ENCODE data around the gene FLOT2. TPM values are rescaled to one million over a fixed set of nuclear protein-coding genes. Genes with fewer than 3 reads are reported as not detected.

Gene FLOT2
- total and polyA plus RNA-seq, 2 donors (not counting 1 experiment from before 2014, with no cell fraction given): 48.9 to 81.1 TPM

DNA sequence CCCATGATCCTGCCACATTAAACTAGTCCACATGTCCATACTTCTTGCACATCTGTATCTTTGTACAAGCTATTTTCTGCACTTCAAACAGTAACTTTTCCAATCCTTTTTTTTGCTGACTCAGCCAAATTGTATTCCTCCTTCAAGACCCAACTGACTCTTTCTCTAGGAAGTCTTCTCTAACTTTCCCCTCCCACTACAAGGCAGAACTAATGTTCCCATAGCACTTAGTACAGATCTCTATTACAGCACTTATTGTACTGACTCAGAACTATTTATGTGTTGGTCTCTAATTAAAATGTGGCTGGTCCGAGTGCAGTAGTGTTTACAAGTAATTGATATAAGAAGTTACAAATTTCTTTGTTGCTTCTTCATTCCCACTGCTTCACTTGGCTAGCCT is 63.1 kb downstream of the FLOT2 start:
- no peak overlapping the region for H3K9ac ChIP-seq (ENCODE audit: insufficient read depth, low read length)
- no peaks in the 10 kb centered on the region for H3K27me3 ChIP-seq (ENCODE audit: control insufficient read depth, insufficient read depth, low read length)
- no peak overlapping the region for H3K27ac ChIP-seq (ENCODE audit: insufficient read depth, low read length)
- no peak overlapping the region for H3K4me2 ChIP-seq (ENCODE audit: extremely low read depth, insufficient read depth, low read length)
- DNase-seq (ENCODE audit: low read depth in 2 of 2): no peak
- no peaks in the 10 kb centered on the region for H3K9me3 ChIP-seq (ENCODE audit: control insufficient read depth, insufficient read depth, low read depth, low read length)
- H2AFZ ChIP-seq (ENCODE audit: low read length): no peak overlapping the region
- H4K20me1 ChIP-seq (ENCODE audit: control insufficient read depth, extremely low read depth, insufficient read depth, low read length): no peaks in the 10 kb centered on the region
- TF ChIP-seq, protein P1, sequence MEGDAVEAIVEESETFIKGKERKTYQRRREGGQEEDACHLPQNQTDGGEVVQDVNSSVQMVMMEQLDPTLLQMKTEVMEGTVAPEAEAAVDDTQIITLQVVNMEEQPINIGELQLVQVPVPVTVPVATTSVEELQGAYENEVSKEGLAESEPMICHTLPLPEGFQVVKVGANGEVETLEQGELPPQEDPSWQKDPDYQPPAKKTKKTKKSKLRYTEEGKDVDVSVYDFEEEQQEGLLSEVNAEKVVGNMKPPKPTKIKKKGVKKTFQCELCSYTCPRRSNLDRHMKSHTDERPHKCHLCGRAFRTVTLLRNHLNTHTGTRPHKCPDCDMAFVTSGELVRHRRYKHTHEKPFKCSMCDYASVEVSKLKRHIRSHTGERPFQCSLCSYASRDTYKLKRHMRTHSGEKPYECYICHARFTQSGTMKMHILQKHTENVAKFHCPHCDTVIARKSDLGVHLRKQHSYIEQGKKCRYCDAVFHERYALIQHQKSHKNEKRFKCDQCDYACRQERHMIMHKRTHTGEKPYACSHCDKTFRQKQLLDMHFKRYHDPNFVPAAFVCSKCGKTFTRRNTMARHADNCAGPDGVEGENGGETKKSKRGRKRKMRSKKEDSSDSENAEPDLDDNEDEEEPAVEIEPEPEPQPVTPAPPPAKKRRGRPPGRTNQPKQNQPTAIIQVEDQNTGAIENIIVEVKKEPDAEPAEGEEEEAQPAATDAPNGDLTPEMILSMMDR (conservative IDR thresholded peaks at IDR 0.05 in 1 of 2, IDR thresholded peaks at IDR 0.05 in 1 of 2; ENCODE audit: low read depth in 1 of 2, low read length in 2 of 2): no peak
- TF ChIP-seq EZH2 (IDR thresholded peaks at IDR 0.05; ENCODE audit: low read length, missing control alignments): no peak
- H3K4me1 ChIP-seq (ENCODE audit: control insufficient read depth, extremely low read depth, insufficient read depth, low read length): no peaks in the 10 kb centered on the region
- H3K4me3 ChIP-seq (replicated peaks in 1 of 4; ENCODE audit: control extremely low read depth in 1 of 4, insufficient read depth in 1 of 4, low read depth in 3 of 4, low read length in 4 of 4): no peak overlapping the region
- H3K36me3 ChIP-seq (ENCODE audit: control insufficient read depth, insufficient read depth, low read length): no peaks in the 10 kb centered on the region
- H3K79me2 ChIP-seq (ENCODE audit: control insufficient read depth, insufficient read depth, low read length): peaks cover 20% of the 10 kb centered on the region

Other genes with a start within 250 kb of the FLOT2 start
- 56.5 and 58.5 TPM in 2 replicates for gene SDF2, start 235.8 kb downstream of the FLOT2 start, total RNA-seq
- gene SDF2, start 235.8 kb downstream of the FLOT2 start, polyA plus RNA-seq: 65.2 and 75.2 TPM in 2 replicates
- gene SUPT6H, start 235.5 kb downstream of the FLOT2 start, total RNA-seq: 36.7 and 61.6 TPM in 2 replicates
- 34.7 and 39.1 TPM in 2 replicates for gene SUPT6H, start 235.5 kb downstream of the FLOT2 start, polyA plus RNA-seq
- gene PROCA1, start 185.8 kb downstream of the FLOT2 start, total RNA-seq: 2.3 and 2.6 TPM in 2 replicates
- 0.85 and 0.93 TPM in 2 replicates for gene PROCA1, start 185.8 kb downstream of the FLOT2 start, polyA plus RNA-seq
- gene RAB34, start 179.9 kb downstream of the FLOT2 start, total RNA-seq: 159 and 174 TPM in 2 replicates
- gene RAB34, start 179.9 kb downstream of the FLOT2 start, polyA plus RNA-seq: 287 and 338 TPM in 2 replicates
- 519 and 881 TPM in 2 replicates for gene RPL23A, start 177.7 kb downstream of the FLOT2 start, total RNA-seq
- 1,041 and 1,196 TPM in 2 replicates for gene RPL23A, start 177.7 kb downstream of the FLOT2 start, polyA plus RNA-seq
- gene TLCD1, start 171.5 kb downstream of the FLOT2 start, total RNA-seq: 4.1 and 6.6 TPM in 2 replicates
- 10.8 and 11.5 TPM in 2 replicates for gene TLCD1, start 171.5 kb downstream of the FLOT2 start, polyA plus RNA-seq
- 2.8 TPM in 2 replicates for gene NEK8, start 168.9 kb downstream of the FLOT2 start, total RNA-seq
- 3.0 and 3.8 TPM in 2 replicates for gene NEK8, start 168.9 kb downstream of the FLOT2 start, polyA plus RNA-seq
- 28.7 and 32.6 TPM in 2 replicates for gene TRAF4, start 153.7 kb downstream of the FLOT2 start, total RNA-seq
- gene TRAF4, start 153.7 kb downstream of the FLOT2 start, polyA plus RNA-seq: 17.5 and 20.8 TPM in 2 replicates
- gene FAM222B, start 54.9 kb downstream of the FLOT2 start, total RNA-seq: 1.8 and 2.8 TPM in 2 replicates
- gene FAM222B, start 54.9 kb downstream of the FLOT2 start, polyA plus RNA-seq: 9.0 and 10.5 TPM in 2 replicates
- 20.8 and 25.4 TPM in 2 replicates for gene ERAL1, start 42.7 kb downstream of the FLOT2 start, total RNA-seq
- gene ERAL1, start 42.7 kb downstream of the FLOT2 start, polyA plus RNA-seq: 39.0 and 55.7 TPM in 2 replicates
- 6.9 and 7.8 TPM in 2 replicates for gene DHRS13, start 5.3 kb upstream of the FLOT2 start, total RNA-seq
- gene DHRS13, start 5.3 kb upstream of the FLOT2 start, polyA plus RNA-seq: 2.6 and 4.6 TPM in 2 replicates
- gene PHF12, start 53.8 kb upstream of the FLOT2 start, total RNA-seq: 9.0 and 14.2 TPM in 2 replicates
- gene PHF12, start 53.8 kb upstream of the FLOT2 start, polyA plus RNA-seq: 10.1 and 11.9 TPM in 2 replicates
- gene SEZ6, start 108.3 kb upstream of the FLOT2 start, total RNA-seq: not detected in 2 replicates
- not detected in 2 replicates for gene SEZ6, start 108.3 kb upstream of the FLOT2 start, polyA plus RNA-seq
- gene PIPOX, start 145.4 kb upstream of the FLOT2 start, total RNA-seq: 0.83 and 1.5 TPM in 2 replicates
- gene PIPOX, start 145.4 kb upstream of the FLOT2 start, polyA plus RNA-seq: 0.20 and 0.26 TPM in 2 replicates

Data from fibroblast of lung (primary cell).